Fibroblast of pulmonary artery (primary cell): ENCODE data around the gene CLIC1.

Experiments
- DNase-seq: peaks from one replicate; pipeline ENCODE4 v3.0.0-alpha.2; 2010; ENCODE audit warnings: low read depth
- H3K4me3 ChIP-seq: replicated peaks from 2 replicates; pipeline ENCODE4 v1.5.1; 2011; ENCODE audit warnings: low read depth, mild to moderate bottlenecking, control low read depth, low read length, moderate library complexity
- TF ChIP-seq, protein P1 (sequence below): IDR thresholded peaks from 2 replicates; pipeline ENCODE4 v1.5.1; 2011; ENCODE audit warnings: mild to moderate bottlenecking, control low read depth, low read length, inconsistent platforms; ENCODE audit errors: missing control alignments

The CLIC1 gene

DNA sequence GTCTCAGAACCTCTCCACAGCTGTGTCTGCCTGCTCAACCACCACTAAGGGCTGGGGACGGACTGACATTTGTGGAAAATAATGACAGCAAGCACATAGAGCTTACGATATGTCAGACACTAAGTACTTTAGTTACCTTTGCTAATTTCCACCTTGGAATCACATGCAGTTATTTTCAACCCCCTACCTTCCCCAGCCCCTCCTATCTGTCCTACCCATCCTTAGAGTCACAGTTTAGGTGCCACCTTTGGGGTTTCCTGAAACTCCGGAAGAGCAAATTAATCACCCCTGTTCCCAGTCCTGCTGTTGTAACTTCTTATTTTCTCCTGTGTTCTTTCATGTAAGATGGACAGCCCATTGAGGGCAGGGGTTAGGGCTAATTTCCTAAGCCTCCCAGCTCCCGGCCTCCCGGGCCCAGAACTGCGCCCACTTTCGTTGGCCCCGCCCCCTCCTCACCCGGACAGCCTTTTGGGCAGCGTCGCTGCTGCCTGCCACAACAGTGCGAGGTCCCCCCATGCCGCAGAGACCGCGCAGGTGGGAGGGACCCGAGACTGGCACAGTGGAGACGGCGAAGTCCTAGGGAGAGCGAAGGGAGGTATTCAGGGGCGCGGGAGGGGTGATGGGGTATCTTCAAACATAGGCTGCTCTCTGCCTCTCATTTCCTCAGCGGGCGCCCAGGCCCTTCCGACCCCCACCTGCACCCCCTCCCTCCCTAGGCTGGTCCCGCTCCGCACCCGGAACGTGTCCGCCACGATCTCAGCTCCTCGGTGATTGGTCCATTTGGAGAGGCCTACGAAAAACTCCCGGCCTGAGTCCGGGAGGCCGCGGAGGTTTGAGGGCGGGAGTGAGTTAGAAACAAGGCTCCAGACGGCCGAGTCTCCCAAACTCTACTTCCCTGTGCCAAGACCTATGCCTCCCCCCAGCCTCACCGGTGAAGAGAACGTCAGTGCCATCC lies 8.3 kb downstream of the CLIC1 start:
- DNase-seq: no peak
- H3K4me3 ChIP-seq: peak overlapping the region; percentile 90
- TF ChIP-seq, protein P1, sequence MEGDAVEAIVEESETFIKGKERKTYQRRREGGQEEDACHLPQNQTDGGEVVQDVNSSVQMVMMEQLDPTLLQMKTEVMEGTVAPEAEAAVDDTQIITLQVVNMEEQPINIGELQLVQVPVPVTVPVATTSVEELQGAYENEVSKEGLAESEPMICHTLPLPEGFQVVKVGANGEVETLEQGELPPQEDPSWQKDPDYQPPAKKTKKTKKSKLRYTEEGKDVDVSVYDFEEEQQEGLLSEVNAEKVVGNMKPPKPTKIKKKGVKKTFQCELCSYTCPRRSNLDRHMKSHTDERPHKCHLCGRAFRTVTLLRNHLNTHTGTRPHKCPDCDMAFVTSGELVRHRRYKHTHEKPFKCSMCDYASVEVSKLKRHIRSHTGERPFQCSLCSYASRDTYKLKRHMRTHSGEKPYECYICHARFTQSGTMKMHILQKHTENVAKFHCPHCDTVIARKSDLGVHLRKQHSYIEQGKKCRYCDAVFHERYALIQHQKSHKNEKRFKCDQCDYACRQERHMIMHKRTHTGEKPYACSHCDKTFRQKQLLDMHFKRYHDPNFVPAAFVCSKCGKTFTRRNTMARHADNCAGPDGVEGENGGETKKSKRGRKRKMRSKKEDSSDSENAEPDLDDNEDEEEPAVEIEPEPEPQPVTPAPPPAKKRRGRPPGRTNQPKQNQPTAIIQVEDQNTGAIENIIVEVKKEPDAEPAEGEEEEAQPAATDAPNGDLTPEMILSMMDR: no peak

DNA sequence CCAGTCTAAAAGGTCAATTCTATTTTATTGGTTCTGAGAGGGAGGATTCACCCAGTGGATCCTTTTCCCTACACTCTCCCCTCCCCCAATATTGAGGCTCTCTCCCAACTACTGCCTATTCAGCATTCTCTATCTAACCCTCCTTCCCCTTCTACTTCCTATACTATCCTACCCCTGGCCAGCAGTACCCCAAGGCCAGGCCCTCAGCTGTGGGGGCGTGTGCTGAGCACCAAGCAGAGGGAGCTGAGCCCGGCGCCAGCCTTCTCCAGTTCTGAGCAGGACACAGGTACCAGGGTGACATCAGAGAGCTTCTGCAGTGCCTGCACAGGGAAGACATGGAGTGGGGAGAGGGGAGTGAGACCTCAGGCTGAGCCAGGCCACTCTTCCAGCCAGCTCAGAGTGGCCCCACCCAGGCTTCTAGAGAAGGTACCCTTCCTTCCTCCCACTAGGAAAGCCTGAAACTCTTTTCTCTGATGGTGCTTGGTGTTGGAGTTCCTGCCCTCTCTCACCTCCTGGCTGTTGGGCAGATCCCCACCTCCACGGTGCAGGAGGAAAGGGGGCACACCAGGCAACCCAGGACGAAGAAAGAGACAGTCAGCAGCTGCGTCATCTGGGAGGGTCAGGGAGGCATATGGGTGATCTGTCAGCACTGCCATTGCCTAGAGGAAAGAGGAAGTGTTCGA lies 9.2 kb downstream of the CLIC1 start:
- no peak overlapping the region for H3K4me3 ChIP-seq
- DNase-seq: no peak
- TF ChIP-seq, protein P1: no peak

DNA sequence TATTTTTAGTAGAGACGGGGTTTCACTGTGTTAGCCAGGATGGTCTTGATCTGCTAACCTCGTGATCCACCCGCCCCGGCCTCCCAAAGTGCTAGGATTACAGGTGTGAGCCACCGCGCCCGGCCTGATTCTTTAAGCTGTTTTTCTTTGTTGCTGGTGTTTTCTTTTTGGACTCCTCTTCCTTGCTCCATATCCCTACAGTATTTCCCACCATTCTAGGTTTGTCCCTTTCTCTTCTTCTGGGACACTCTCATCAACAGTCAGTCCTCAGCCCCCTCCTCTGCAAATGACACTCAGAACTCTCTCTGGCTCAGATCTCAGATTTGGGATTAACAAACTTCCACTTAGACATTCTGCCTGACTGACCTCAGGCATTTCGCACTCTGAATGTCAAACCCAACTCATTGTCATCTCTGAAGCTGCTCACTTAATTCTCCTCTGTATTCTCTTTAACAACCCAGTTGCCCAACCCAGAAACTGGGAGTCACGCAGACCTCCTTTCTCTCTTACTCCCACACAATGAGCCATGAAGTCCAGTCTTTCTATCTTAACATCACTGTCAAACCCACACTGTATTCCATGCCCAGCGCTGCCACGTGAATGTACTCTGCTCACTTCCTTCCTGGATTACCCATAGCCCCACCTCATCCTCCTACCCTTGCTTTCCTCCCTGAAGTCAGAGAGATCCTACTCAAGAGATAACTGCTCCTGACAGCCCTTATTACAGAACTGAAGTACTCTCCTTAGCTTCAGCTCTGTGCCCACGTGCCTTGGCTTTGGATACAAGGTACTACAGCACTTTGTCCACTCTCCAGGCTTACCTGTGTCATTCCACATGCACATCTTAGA lies 10.6 kb downstream of the CLIC1 start:
- DNase-seq: peak; percentile 88
- TF ChIP-seq, protein P1: no peak
- no peak overlapping the region for H3K4me3 ChIP-seq

DNA sequence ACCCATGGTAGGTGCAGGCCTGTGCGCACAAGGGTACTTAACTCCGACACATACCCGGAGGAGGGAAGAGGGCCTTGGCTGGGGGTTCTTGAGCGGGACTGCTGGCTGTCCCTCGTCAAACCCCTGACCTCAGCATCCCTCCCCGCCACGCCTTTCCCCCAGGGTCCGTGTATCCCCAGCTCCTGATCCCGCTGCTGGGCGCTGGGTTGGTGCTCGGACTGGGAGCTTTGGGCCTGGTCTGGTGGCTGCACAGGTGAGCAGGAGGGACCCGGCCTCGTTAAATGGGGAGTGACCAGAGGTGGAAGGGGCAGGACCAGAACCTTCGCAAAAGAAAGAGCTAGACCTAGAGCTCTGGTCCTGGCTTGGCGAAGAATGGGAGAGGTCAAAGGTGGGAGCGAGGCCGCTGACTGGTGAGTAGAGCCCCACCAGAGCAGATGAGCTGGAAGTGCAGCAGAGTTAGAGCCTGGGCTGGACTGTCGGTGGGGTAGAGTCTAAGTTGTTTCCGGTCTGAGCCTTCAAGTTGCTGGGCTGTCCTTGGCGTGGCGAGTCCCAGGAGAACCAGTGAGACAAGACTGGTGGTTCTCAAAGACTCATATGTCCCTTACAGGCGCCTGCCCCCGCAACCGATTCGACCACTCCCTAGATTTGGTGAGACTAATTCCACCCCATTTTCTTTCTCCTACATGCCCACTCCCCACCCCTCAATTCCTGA lies 12.2 kb downstream of the CLIC1 start:
- no peak for DNase-seq
- no peak overlapping the region for H3K4me3 ChIP-seq
- TF ChIP-seq, protein P1: no peak

DNA sequence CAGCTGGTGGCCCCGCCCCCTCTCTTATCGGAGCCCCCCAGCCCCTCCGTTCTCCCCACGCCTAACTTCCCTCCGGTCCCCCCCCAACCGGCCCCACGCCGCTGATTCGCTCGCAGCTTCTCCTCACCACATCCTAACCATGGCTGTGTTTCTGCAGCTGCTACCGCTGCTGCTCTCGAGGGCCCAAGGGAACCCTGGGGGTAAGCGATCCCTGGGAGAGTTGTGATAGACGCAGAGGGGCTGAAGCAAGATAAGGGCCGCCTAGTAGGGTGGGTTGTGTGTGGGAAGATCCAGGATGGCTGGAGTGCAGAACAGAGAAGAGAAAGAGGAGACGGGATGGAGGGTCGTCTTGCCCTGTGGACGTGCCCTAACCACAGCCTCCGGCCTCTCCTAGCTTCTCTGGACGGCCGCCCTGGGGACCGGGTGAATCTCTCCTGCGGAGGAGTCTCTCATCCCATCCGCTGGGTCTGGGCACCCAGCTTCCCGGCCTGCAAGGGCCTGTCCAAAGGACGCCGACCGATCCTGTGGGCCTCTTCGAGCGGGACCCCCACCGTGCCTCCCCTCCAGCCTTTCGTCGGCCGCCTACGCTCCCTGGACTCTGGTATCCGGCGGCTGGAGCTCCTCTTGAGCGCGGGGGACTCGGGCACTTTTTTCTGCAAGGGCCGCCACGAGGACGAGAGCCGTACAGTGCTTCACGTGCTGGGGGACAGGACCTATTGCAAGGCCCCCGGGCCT lies 12.9 kb downstream of the CLIC1 start, which contains the start of gene MPIG6B:
MPIG6B (plus strand) TSS at position 129 of the 735 bp plus-strand sequence; CDS start at position 140, 11 bp downstream.
- TF ChIP-seq, protein P1: no peak
- DNase-seq: no peak
- H3K4me3 ChIP-seq: no peak within 1 kb of the TSS

DNA sequence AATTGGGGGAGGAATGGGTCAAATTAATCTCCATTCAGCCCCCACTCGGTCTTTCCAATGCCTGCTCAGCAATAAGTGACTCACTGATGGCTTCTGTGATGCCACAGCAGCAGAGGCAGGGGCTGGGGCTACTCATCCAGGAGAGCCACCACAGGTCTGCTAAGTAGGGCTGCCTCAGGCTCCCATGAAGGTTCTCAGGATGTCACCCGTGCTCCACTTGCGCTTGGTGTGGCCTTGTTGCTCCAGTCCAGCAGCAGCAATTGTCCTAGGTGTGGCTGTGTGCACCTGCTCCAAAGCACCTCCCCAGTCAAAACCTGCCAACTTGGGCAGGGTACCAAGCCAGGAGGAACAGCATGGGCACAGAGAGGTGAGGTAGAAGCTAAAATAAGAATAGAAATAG lies 14.2 kb downstream of the CLIC1 start:
- no peak for DNase-seq
- H3K4me3 ChIP-seq: no peak overlapping the region
- TF ChIP-seq, protein P1: no peak
